HG03432 (cell line): ENCODE results near the gene MAPK7.

ENCODE experiments used
- ATAC-seq: cut with Tn5 transposase; IDR thresholded peaks from one replicate; pipeline ENCODE4 v1.9.1; 2021; ENCODE audit warnings: mild to moderate bottlenecking, moderate library complexity; ENCODE audit not compliant: unreplicated experiment

MAPK7 gene

DNA sequence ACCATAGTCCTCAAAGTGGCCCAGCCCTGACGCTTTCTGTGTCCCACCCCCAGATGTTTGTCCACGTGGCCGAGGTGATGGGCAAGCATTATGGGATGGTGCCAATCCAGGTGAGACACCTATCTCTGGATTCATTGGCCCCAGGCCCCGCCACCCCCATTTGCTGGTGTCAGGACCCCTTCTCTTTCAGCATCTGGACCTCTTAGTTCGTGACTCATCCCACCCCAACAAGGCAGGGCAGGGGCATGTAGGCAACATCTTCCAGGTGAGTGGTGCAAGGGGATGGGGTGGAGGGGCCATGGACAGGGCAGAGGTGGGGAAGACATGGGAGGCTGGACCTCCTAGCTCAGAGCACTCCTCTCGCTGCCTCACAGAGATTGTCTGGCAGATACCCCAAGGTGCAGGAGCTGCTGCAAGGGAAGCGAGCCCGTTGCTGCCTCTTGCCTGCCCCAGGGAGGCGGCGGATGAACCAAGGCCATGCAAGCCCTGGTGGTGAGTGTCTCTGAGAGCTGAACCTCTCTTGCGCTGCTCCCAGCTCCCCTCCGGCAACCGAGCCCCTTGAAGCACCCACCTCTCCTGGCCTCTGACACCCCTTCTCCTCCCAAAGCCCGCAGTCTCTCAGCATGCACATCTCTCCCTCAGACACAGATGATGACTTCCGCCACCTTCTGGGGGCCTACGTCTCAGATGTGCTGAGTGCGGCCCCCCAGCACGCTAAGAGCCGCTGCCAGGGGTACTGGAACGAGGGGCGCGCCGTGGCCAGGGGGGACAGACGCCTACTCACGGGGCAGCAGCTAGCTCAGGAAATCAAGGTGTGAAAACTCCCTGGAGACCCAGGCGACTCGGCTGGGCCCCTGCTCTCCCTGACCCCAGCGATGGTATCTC lies 36.3 kb downstream of the MAPK7 start:
- ATAC-seq = no peak

- no peak for ATAC-seq
Observed at GRCh38 chr17:19415311-19415710, 37.0 kb downstream of the MAPK7 start.

DNA sequence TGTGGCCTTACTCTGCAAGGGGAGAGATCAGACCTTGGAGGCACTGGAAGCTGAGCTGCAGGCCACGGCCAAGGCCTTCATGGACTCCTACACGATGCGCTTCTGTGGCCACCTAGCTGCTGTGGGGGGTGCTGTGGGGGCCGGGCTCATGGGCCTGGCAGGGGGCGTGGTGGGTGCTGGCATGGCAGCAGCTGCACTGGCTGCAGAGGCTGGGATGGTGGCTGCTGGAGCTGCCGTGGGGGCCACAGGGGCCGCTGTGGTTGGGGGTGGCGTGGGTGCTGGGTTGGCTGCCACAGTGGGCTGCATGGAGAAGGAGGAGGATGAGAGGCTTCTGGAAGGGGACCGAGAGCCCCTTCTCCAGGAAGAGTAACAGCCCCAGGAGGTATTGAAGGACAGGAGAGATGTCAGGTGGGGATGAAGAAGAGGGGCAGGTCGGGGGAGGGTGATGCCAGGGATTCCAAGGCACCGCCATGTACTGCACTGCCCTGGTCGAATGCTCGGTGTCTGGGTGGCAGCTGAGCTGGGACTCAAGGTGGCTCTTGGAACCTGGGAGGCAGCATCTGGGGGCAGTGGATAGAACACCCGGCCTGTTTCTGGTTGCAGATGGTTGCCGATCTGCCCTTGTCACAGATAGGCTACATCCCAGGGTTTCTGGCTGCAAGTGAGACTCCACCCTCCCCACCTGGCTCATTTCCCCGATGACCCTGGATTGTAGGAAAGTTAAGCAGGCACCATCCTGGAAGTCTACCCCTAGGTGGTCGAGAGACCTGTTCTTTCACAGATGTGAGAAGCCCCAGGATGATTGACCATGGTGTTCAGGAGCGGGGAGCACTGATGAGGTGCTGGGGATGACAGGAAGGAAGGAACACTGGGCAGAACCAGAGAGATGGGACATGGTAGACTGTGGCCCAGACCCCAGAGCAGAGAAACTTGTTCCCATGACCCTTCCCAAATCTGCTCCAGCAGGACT lies 37.8 kb downstream of the MAPK7 start:
- no peak for ATAC-seq

GRCh38 chr17:19417611-19418010 lies 39.3 kb downstream of the MAPK7 start:
- ATAC-seq = no peak

DNA sequence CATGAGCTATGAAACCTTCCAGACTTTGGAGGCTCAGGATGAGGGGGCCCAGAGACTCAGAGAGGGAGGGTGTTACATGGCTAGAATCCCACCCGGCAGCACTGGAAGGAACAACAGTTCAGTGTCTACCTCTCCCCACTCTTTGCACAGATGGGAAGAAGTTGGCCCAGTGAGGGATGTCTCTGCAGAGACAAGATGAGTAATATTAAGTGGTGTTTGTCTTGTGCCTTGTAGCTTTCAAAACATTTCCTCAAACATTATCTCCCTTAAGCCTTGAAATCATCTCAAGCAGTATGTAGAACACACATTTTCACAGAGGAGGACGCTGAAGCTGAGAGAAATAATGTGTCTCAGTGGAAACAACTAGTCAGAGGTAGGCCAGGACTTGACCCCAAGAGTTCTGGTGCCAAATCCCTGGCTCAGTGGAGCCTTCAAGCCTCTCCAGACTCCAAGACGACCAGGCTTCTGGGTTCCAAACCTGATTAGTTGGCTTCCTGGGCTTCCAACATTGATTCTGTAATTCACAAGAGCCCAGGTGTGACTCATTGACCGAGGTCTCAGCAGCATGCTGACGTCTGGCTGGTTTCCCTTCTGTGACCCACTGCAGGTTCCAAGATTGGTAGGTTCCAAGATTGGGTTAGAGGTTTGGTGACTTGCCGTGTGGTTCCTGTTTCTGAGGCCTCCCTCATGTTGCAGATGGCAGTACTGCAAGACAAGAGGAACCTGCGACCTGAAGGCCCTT lies 40.1 kb downstream of the MAPK7 start:
- ATAC-seq = no peak

- ATAC-seq = no peak
Observed at GRCh38 chr17:19421219-19421618, 42.9 kb downstream of the MAPK7 start.

DNA sequence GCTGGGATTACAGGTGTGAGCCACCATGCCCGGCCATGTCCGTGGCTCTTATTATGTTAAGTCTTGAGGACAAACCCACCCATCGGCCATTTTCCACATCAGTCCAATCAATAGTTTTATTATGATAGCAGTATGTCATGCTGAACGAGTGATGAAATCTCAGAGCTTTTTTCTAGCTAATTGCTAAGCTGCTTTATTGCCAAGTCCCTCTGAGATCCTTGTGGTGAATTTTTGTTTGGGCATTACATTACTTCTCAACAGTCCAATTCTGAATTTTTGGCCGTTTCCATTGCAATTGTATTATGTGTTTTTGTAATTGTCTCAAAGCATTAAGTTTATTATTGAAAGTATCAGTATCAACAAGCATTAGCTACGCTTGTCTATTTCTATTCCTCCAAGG lies 43.6 kb downstream of the MAPK7 start:
- no peak for ATAC-seq

DNA sequence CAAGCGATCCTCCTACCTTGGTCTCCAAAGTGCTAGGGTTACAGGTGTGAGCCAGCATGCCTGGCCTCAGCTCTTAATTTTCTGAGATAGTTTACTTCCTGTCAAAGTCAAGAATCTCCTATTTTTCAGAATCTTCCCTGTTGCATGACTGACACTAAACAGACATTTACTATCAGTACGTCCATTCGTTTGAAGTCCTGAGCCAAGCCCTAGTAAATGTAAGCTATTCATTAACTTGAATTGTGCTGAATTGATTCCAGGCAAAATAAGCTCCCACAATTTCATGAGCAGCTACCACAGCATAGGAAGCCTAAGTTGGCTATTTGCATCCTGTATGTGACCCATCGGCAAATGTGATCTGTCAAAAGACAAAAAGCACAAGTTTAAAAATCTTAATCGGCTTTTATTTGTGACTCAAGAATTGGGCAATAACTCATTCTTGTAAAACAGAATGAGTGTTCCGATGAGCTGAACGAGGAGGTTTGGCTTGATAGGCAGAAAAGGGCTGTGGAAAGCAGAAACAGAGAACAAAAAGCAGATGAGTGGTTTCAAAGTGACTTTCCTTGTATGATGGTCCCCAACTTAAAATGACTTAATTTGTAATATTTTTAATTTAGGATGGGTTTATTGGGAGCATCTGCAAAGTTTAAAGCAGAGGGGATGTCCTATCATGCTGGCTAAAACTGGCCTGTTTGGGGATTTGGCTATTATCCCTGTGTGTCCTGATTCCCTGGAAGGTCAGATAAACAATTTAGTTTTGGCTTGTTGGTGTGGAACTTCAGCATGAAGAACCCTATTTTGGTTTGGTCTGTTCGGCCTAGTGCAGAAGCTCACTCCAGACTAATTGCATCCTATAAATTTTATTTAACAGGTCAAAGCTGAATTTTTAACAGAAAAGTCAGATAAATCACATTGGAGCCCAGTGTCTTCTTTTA lies 46.9 kb downstream of the MAPK7 start:
- no peak for ATAC-seq

DNA sequence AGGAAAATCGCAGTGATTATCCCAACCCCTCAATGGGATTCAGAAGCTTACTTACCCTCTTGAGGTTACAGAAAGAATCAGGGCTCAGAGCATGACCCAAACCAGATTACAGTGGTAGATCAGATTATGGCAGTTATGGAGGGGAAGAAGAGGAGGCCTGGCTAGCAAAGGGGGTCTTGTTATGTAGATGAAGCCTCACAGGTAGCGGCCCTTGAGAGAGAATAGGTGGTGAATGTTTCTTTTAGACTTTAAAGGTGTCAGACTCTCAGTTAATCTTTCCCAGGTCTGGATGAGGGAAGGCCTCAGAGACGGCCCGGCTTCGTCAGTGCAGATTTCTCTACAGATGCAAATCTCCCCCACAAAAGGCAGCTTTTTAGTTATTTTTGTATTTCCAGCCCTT lies 48.3 kb downstream of the MAPK7 start:
- ATAC-seq = no peak

DNA sequence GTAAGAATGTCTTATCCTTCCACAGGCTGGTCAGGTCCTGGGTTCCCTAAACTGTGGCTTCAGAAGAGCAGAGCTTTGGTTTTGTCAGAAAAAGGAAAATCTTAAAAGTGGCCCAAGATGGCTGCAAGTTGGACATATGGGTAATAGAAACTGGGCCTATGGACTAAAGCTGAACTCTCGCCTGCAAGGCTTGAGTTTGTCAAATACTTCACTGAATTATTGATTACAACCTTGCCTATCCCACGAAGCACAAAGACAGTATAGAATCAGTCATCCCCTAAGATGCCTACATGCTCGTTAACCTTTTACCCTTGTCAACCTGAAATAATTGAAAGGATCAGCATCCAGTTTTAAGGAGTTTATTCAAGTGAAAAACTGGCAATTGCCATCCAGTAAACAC lies 53.4 kb downstream of the MAPK7 start:
- ATAC-seq = no peak
